Erythroblast (primary cell): Measurements from ENCODE around the gene AANAT.

ENCODE experiments used
- GATA1 ChIP-seq: IDR thresholded peaks from 2 replicates; pipeline ENCODE4 v1.6.1; 2011; ENCODE audit warnings: low read depth, mild to moderate bottlenecking, control low read depth, low read length, moderate library complexity
- POLR2A ChIP-seq: IDR thresholded peaks from 2 replicates; pipeline ENCODE4 v1.6.1; 2011; ENCODE audit warnings: mild to moderate bottlenecking, low read length

DNA sequence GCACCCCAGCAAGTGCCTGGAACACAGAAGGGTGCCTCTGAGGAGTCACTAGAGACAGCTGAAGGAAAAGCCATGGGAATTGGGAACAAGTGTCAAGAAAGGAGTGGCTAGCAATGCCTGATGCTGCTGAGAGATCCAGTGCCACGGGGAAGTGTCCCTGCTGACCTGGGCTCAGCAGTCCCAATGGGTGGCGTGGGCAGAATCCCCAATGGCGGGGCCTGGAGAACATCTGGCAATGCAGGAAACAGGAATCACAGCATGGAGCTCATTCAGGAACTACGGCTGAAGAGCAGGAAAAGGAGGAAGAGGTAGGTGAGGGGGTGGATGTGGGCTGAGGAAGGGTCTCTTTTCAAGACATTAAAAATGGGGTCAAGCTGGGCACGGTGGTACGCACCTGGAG, 44.5 kb upstream of the AANAT start:
- TF ChIP-seq POLR2A, result no peak
- TF ChIP-seq GATA1, result no peak
